Neural cell (in vitro differentiated cells): ENCODE results near the gene SCFD1. TPM values are rescaled to one million over a fixed set of nuclear protein-coding genes. Genes with fewer than 3 reads are reported as not detected.

Experiments used
- H2AFZ ChIP-seq: fragments of 200-600, 300-800 bp; sonication (generic), shearing (Covaris generic); 2 replicates; pipeline ENCODE4 v1.6.0; 2014; ENCODE audit warnings: low read depth, mild to moderate bottlenecking, antibody characterized with exemption, low read length, moderate library complexity
- H3F3A ChIP-seq: fragments of 200-600 bp; shearing (Covaris generic); 2 replicates; pipeline ENCODE4 v1.6.1; 2016; ENCODE audit warnings: mild to moderate bottlenecking, moderate library complexity, mixed read lengths, antibody characterized with exemption, low read length; ENCODE audit not compliant: insufficient read depth, poor library complexity, severe bottlenecking
- H3K27ac ChIP-seq: fragments of 200-600, 300-800 bp; sonication (generic), shearing (Covaris generic); 2 replicates; pipeline ENCODE4 v1.5.1; 2014; ENCODE audit warnings: mild to moderate bottlenecking, low read length, moderate library complexity
- H3K27me3 ChIP-seq: fragments of 300-800, 200-600 bp; sonication (generic), shearing (Covaris generic); 2 replicates; pipeline ENCODE4 v1.6.0; 2014; ENCODE audit warnings: mild to moderate bottlenecking, low read depth, low read length, moderate library complexity; ENCODE audit not compliant: insufficient read depth
- H3K36me3 ChIP-seq: fragments of 300-800, 200-600 bp; sonication (generic), shearing (Covaris generic); 2 replicates; pipeline ENCODE4 v1.5.1; 2014; ENCODE audit warnings: mild to moderate bottlenecking, antibody characterized with exemption, low read length, moderate library complexity; ENCODE audit not compliant: insufficient read depth
- H3K4me2 ChIP-seq: fragments of 300-800, 200-600 bp; sonication (generic), shearing (Covaris generic); 2 replicates; pipeline ENCODE4 v1.6.0; 2014; ENCODE audit warnings: mild to moderate bottlenecking, low read length
- H3K4me3 ChIP-seq: fragments of 300-800, 200-600 bp; sonication (generic), shearing (Covaris generic); 2 replicates; pipeline ENCODE4 v1.5.1; 2014; ENCODE audit warnings: mild to moderate bottlenecking, low read length, moderate library complexity
- H3K79me2 ChIP-seq: fragments of 200-600 bp; shearing (Covaris generic); replicated peaks from 2 replicates; pipeline ENCODE4 v1.6.0; 2014; ENCODE audit warnings: mild to moderate bottlenecking, low read length, moderate library complexity; ENCODE audit not compliant: insufficient read depth
- H3K9ac ChIP-seq: fragments of 300-800, 200-600 bp; sonication (generic), shearing (Covaris generic); 2 replicates; pipeline ENCODE4 v1.6.1; 2016; ENCODE audit warnings: mild to moderate bottlenecking, low read length, mixed read lengths
- H3K9me2 ChIP-seq: fragments of 200-600 bp; shearing (Covaris generic); 2 replicates; pipeline ENCODE4 v1.6.1; 2016; ENCODE audit warnings: mild to moderate bottlenecking, low read length, mixed read lengths; ENCODE audit not compliant: insufficient read depth
- H3K9me3 ChIP-seq: fragments of 200-600, 300-800 bp; sonication (generic), shearing (Covaris generic); 2 replicates; pipeline ENCODE4 v1.6.1; 2016; ENCODE audit warnings: mild to moderate bottlenecking, mixed run types, low read length, moderate library complexity, mixed read lengths
- H4K20me1 ChIP-seq: fragments of 200-600 bp; shearing (Covaris generic); 2 replicates; pipeline ENCODE4 v1.6.1; 2016; ENCODE audit warnings: mild to moderate bottlenecking, mixed run types; ENCODE audit not compliant: insufficient read depth
- EP300 ChIP-seq: fragments of 450-650 bp; conservative IDR thresholded peaks from 2 replicates; pipeline ENCODE4 v1.6.1; 2014; ENCODE audit warnings: antibody characterized with exemption, mild to moderate bottlenecking, moderate library complexity; ENCODE audit not compliant: poor library complexity, severe bottlenecking
- EZH2 ChIP-seq: fragments of 200-600, 300-800 bp; shearing (Covaris generic), sonication (generic); IDR thresholded peaks from 2 replicates; pipeline ENCODE4 v1.6.1; 2014; ENCODE audit warnings: antibody characterized with exemption, low read length, borderline replicate concordance, mild to moderate bottlenecking; ENCODE audit not compliant: insufficient read depth, poor library complexity, severe bottlenecking
- MXI1 ChIP-seq: fragments of 450-650 bp; conservative IDR thresholded peaks from 2 replicates; pipeline ENCODE4 v1.6.1; 2014; ENCODE audit warnings: antibody characterized with exemption, mild to moderate bottlenecking; ENCODE audit not compliant: poor library complexity, severe bottlenecking
- POLR2AphosphoS5 ChIP-seq: IDR thresholded peaks from 2 replicates; pipeline ENCODE4 v1.6.1; 2012
- RAD21 ChIP-seq: fragments of 450-650 bp; conservative IDR thresholded peaks from 2 replicates; pipeline ENCODE4 v1.6.1; 2014; ENCODE audit warnings: antibody characterized with exemption, mild to moderate bottlenecking, moderate library complexity
- SMC3 ChIP-seq: fragments of 450-650 bp; conservative IDR thresholded peaks from 2 replicates; pipeline ENCODE4 v1.6.1; 2014; ENCODE audit warnings: antibody characterized with exemption, mild to moderate bottlenecking, moderate library complexity; ENCODE audit not compliant: poor library complexity
- TAF1 ChIP-seq: IDR thresholded peaks from 2 replicates; pipeline ENCODE4 v1.6.1; 2012; ENCODE audit warnings: low read depth
- polyA plus RNA-seq: library from polyadenylated mRNA; depleted of rRNA; stranded (reverse); fragments of >200 nt; gene quantifications from 2 replicates; pipeline ENCODE4 v1.2.3, GENCODE V29; 2014
- TF ChIP-seq, protein P1 (sequence below): fragments of 450-650 bp; IDR thresholded peaks from 2 replicates; pipeline ENCODE4 v1.5.1; 2014; ENCODE audit warnings: antibody characterized with exemption, mild to moderate bottlenecking, moderate library complexity; ENCODE audit not compliant: poor library complexity, severe bottlenecking
- TF ChIP-seq, protein P2 (sequence below): IDR thresholded peaks from 2 replicates; pipeline ENCODE4 v1.6.1; 2012; ENCODE audit warnings: borderline replicate concordance

Gene SCFD1
- polyA plus RNA-seq, 1 donor from 2014 or later: 99.4 TPM

DNA sequence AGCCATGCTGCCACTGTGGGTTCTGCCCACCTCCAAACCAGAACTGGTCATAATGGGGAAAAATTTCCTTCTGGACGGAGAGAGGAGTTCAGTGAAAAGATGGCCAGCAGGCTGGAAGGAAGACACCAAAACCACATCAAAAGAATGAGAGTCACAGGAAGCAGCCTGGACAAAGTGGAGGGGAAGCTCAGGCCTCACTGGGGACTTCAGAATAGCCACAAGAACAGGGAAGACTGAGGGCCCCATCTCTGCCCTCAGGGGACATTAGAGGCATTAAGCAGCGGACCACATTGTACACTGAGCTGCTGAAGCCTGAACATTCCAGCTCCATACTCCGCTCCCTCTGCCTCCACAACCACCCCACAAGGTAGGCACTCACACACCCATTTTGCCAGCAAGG is 132.7 kb downstream of the SCFD1 start:
- Histone ChIP-seq H2AFZ (no peak overlapping the region), H4K20me1 (no peaks in the 10 kb centered on the region)

DNA sequence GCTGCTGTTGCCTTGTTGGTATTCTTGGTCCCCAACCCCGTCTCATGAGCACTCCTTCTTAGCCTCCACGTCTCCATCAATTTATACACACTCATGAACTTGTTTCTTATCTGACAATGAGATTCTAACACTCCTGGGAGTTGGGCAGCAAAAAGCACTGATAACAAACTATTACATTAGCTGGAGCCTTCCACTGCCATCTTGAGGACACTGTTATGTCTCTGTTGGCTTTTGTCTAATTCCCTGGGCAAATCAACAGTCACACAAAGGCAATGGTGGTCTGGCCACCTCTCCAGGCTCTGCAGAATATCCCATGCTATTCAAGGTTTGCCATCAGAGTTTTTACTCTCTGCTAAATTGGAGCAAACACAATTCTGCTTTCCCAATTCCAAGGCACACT is 134.5 kb downstream of the SCFD1 start:
- Histone ChIP-seq H3K9me3 (no peaks in the 10 kb centered on the region), H3K4me2 (no peak overlapping the region), H3K4me3 (no peak overlapping the region), H3K9ac (no peak overlapping the region), H3K79me2 (no peaks in the 10 kb centered on the region), H3K27me3 (no peaks in the 10 kb centered on the region), H2AFZ (no peak overlapping the region), H4K20me1 (no peaks in the 10 kb centered on the region), H3K27ac (no peak overlapping the region), H3K9me2 (no peaks in the 10 kb centered on the region), H3F3A (no peaks in the 10 kb centered on the region), H3K36me3 (no peaks in the 10 kb centered on the region)
- TF ChIP-seq EZH2 (no peak), MXI1 (no peak)
- TF ChIP-seq, protein P1, sequence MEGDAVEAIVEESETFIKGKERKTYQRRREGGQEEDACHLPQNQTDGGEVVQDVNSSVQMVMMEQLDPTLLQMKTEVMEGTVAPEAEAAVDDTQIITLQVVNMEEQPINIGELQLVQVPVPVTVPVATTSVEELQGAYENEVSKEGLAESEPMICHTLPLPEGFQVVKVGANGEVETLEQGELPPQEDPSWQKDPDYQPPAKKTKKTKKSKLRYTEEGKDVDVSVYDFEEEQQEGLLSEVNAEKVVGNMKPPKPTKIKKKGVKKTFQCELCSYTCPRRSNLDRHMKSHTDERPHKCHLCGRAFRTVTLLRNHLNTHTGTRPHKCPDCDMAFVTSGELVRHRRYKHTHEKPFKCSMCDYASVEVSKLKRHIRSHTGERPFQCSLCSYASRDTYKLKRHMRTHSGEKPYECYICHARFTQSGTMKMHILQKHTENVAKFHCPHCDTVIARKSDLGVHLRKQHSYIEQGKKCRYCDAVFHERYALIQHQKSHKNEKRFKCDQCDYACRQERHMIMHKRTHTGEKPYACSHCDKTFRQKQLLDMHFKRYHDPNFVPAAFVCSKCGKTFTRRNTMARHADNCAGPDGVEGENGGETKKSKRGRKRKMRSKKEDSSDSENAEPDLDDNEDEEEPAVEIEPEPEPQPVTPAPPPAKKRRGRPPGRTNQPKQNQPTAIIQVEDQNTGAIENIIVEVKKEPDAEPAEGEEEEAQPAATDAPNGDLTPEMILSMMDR: no peak

More for the DNA sequence above, 132.7 kb downstream of the SCFD1 start:
- no peak overlapping the region for H3K4me2 ChIP-seq
- no peaks in the 10 kb centered on the region for H3K9me3 ChIP-seq
- H3K27ac ChIP-seq: no peak overlapping the region
- H3K79me2 ChIP-seq: no peaks in the 10 kb centered on the region
- no peaks in the 10 kb centered on the region for H3K36me3 ChIP-seq
- H3K9me2 ChIP-seq: no peaks in the 10 kb centered on the region
- no peaks in the 10 kb centered on the region for H3F3A ChIP-seq
- no peak overlapping the region for H3K4me3 ChIP-seq
- no peak for TF ChIP-seq SMC3
- no peak for TF ChIP-seq TAF1
- TF ChIP-seq MXI1: no peak
- TF ChIP-seq, protein P1: no peak
- TF ChIP-seq, protein P2, sequence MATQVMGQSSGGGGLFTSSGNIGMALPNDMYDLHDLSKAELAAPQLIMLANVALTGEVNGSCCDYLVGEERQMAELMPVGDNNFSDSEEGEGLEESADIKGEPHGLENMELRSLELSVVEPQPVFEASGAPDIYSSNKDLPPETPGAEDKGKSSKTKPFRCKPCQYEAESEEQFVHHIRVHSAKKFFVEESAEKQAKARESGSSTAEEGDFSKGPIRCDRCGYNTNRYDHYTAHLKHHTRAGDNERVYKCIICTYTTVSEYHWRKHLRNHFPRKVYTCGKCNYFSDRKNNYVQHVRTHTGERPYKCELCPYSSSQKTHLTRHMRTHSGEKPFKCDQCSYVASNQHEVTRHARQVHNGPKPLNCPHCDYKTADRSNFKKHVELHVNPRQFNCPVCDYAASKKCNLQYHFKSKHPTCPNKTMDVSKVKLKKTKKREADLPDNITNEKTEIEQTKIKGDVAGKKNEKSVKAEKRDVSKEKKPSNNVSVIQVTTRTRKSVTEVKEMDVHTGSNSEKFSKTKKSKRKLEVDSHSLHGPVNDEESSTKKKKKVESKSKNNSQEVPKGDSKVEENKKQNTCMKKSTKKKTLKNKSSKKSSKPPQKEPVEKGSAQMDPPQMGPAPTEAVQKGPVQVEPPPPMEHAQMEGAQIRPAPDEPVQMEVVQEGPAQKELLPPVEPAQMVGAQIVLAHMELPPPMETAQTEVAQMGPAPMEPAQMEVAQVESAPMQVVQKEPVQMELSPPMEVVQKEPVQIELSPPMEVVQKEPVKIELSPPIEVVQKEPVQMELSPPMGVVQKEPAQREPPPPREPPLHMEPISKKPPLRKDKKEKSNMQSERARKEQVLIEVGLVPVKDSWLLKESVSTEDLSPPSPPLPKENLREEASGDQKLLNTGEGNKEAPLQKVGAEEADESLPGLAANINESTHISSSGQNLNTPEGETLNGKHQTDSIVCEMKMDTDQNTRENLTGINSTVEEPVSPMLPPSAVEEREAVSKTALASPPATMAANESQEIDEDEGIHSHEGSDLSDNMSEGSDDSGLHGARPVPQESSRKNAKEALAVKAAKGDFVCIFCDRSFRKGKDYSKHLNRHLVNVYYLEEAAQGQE: no peak
- TF ChIP-seq POLR2AphosphoS5: no peak
- TF ChIP-seq RAD21: no peak
- no peak for TF ChIP-seq EP300
- no peak for TF ChIP-seq EZH2
- H3K27me3 ChIP-seq: no peaks in the 10 kb centered on the region
- no peak overlapping the region for H3K9ac ChIP-seq
